ENCODE data around the gene MEIKIN. TPM values are rescaled to one million over a fixed set of nuclear protein-coding genes. Genes with fewer than 3 reads are reported as not detected.
"Not testable (repeated sequence)": the region's sequence is repeated elsewhere in the genome, so short reads cannot be mapped to it uniquely, and the experiment has no call there.

The MEIKIN gene
- total and polyA plus RNA-seq, 2 of the 8 experiments (the other 6 are each of a cell fraction or from before 2014, with no cell fraction given): not detected

DNA sequence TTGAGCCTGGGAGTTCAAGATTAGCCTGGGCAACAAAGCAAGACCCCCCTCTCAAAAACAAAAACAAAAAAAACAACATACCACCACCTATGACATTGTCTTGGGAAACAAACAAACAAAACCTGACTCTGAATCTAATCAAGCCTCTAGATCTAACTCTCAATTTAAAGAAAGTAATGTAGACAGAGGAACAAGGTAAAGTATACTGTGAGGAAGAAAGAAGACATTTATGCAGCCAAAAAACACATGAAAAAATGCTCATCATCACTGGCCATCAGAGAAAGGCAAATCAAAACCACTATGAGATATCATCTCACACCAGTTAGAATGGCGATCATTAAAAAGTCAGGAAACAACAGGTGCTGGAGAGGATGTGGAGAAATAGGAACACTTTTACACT, 167.3 kb downstream of the MEIKIN start:
- H3K14ac ChIP-seq (ENCODE audit: insufficient read length); H2BK12ac ChIP-seq (ENCODE audit: low read depth, low read length); H3K9me3 ChIP-seq (ENCODE audit: insufficient read depth in 2 of 2, low read depth in 1 of 2, low read length in 1 of 2); FAIRE-seq; H2BK120ac ChIP-seq (replicated peaks; ENCODE audit: low read depth, low read length); H3K4me2 ChIP-seq (ENCODE audit: insufficient read depth in 1 of 2, low read depth in 2 of 2, low read length in 2 of 2); CTCF ChIA-PET (ENCODE audit: partially characterized antibody); POLR2A ChIA-PET (ENCODE audit: partially characterized antibody); H2BK20ac ChIP-seq (ENCODE audit: low read length); H4K91ac ChIP-seq (replicated peaks; ENCODE audit: insufficient read length, low read length); H2BK15ac ChIP-seq (ENCODE audit: low read length); H3K4ac ChIP-seq (replicated peaks; ENCODE audit: insufficient read length, low read depth, low read length); H3K23me2 ChIP-seq (ENCODE audit: low read depth, low read length); H3K79me1 ChIP-seq (ENCODE audit: low read depth, low read length); H4K20me1 ChIP-seq (replicated peaks in 1 of 2; ENCODE audit: control insufficient read depth in 1 of 2, insufficient read depth in 2 of 2, low read length in 2 of 2); H3K4me1 ChIP-seq (replicated peaks in 1 of 4; ENCODE audit: control insufficient read depth in 3 of 4, insufficient read depth in 4 of 4, low read length in 3 of 4); H3K23ac ChIP-seq (ENCODE audit: insufficient read length); H3K18ac ChIP-seq (ENCODE audit: extremely low read depth, low read length); H2AFZ ChIP-seq (ENCODE audit: low read length); H3K27me3 ChIP-seq (replicated peaks in 1 of 4; ENCODE audit: control insufficient read depth in 3 of 4, extremely low read depth in 1 of 4, insufficient read depth in 3 of 4, low read length in 3 of 4); H3K9ac ChIP-seq (replicated peaks in 1 of 4; ENCODE audit: extremely low read depth in 1 of 4, low read depth in 3 of 4, low read length in 3 of 4); H3K36me3 ChIP-seq (ENCODE audit: control insufficient read depth in 2 of 4, insufficient read depth in 4 of 4, low read length in 3 of 4); H3K56ac ChIP-seq (replicated peaks; ENCODE audit: insufficient read length, low read depth, low read length); H3K4me3 ChIP-seq (ENCODE audit: extremely low read depth in 1 of 4, insufficient read depth in 2 of 4, low read depth in 3 of 4, low read length in 4 of 4); H2AK5ac ChIP-seq (ENCODE audit: low read depth, low read length); H3K27ac ChIP-seq (ENCODE audit: low read depth, low read length); H2BK5ac ChIP-seq (ENCODE audit: low read depth, low read length); H4K8ac ChIP-seq (ENCODE audit: extremely low read depth, insufficient read depth, low read length); H4K5ac ChIP-seq (ENCODE audit: insufficient read length, low read depth, low read length); DNase-seq (ENCODE audit: low read depth in 1 of 2, low spot score in 2 of 2): not testable (repeated sequence)
- WGBS, 2 experiments (ENCODE audit: extremely low coverage in 1 of 2, insufficient coverage in 1 of 2, insufficient read length in 1 of 2, insufficient replicate concordance in 2 of 2, low coverage in 1 of 2, low lambda C conversion rate in 2 of 2, missing lambda C conversion rate in 1 of 2): no CpG with 5 or more reads among the region's 1 CpG
- H3K79me2 ChIP-seq (ENCODE audit: control insufficient read depth in 1 of 2, insufficient read depth in 2 of 2, low read length in 2 of 2): peaks cover 0 to 76% of the 10 kb centered on the region in 2 experiments; a peak in 3 of 4 replicates
